Activated T-cell treated with anti-CD3 and anti-CD28 coated beads, Interleukin-2, amount 50 U/mL, for 1 hour (primary cell): ENCODE measurements around the gene HLA-DQB2.

Source experiments
- DNase-seq: peaks from one replicate; pipeline ENCODE4 v3.0.0-alpha.2; 2020

The HLA-DQB2 gene

DNA sequence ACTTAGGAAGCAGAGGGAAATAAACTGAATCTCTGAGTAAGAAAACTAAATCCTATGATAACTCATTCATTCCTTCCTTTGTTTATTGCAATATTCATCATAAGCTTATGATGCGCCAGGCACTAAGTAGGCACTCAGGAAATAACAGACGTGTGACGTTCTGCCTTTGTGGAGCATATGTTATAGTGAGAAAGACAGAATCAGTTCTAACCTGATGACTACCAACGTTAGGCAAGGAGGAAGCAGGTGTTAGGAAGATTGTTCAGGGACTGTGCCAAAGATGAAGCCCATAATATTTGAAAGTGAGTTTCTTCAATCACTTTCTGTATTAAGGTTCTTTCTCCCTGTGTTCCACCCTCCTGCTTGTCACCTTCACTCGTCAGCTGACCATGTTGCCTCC lies 18.6 kb downstream of the HLA-DQB2 start:
- DNase-seq = no peak

DNA sequence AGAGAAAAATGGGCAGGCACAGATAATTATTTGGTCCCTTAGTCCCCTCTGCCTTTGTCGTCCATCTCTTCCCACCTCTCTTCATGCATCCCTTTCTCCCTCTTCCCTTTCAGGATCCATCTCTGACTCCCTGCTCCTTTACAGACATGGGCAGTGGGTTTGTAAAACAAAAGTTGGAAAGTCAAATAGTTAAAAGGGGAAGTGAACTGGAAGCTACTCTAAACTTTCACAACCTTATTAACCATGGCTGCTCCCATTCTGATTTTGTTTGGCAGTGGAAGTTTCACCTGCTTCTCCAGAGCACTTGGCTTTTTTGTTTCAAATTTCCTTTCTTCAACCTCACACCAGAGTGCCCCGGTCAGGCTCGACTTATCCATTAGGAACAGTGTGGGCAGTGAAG lies 21.0 kb downstream of the HLA-DQB2 start:
- DNase-seq = no peak

DNA sequence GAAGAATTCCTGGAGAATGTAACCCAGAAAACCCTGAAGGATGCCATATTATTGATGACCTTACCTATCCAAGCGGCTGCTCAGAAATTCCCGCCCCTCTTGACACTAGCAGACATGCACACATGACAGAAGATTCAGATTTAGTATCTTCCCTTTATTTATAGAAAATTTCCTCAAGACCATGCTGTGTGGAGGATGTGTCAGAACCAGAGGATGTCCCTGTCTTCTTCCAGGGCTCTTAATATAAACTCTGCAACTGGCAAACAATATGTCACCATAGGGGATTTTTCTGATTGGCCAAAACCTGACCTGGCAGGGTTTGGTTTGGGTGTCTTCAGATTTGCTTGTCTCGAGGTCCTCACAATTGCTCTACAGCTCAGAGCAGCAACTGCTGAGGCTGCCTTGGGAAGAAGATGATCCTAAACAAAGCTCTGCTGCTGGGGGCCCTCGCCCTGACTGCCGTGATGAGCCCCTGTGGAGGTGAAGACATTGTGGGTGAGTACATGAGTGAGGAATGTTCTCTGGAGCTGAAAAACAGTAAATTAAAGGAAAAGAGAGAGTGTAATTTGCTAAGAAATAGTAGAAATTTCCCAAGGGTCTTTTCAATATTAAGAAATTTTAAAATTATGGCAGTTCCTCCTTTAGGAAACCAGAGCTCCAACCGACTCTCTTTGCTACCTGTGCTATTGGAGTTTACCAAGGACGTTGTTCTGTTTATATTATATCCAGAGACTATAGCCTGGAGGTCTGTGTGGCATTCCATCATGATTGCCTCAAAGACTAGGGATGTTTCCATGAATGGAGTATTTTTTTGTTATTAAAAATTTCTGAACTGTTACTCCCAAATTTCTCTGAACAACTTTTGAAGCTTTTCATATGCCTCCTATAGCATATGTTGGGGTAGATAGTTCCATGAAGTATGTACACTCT lies 22.0 kb downstream of the HLA-DQB2 start, which contains the start of gene HLA-DQA2:
TSS of gene HLA-DQA2 (plus strand) at position 361 of the 930 bp plus-strand sequence. CDS start at position 414, 53 bp downstream.
- no peak for DNase-seq

DNA sequence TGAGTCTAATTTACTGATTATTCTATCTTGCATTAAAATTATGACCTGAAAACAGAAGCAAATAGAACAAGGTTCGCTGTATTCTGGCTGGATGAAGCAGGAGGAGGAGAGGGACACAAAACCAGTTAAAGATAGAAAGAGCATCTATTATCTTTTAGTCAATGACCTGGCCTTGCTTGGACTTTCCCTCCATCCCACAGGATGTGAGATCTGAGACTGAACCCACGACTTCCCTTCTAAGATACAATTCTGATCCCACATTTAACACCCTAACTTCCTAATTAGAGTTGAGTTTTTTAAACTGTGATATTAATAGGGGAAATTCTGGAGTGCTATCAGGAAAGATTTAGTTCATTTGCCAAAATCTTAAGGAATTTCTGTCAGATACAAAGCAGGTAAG lies 25.2 kb downstream of the HLA-DQB2 start:
- DNase-seq = no peak

DNA sequence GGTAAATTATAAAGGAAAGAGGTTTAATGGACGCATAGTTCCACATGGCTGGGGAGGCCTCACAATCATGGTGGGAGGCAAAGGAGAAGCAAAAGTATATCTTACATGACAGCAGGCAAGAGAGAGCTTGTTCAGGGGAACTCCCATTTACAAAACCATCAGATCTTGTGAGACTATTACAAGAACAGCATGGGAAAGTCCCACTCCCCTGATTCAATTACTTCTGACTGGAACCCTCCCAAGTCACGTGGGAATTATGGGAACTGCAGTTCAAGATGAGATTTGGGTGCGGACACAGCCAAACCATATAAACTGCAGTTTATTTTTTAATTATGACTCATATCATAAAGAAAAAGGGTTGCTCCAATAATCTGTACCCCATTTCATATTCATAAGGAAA lies 44.5 kb downstream of the HLA-DQB2 start:
- no peak for DNase-seq

DNA sequence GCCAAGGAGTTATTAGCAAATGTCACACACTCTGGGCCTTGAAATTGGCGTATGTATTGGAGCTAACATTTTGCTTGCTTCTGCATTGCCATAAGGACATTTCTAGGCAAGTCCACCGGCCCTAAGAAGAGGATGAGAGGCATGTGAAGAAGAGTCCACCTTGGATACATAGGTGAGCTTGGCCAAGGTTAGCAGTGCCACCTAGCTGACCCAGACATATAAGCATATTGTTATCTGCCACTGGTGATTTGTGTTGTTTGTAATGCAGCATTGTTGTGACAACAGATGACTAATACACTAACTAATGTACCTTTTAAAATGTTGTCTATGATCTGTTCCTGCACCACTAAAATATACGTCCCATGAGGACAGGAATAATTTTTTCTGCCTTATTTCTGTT lies 46.9 kb downstream of the HLA-DQB2 start:
- DNase-seq = no peak

DNA sequence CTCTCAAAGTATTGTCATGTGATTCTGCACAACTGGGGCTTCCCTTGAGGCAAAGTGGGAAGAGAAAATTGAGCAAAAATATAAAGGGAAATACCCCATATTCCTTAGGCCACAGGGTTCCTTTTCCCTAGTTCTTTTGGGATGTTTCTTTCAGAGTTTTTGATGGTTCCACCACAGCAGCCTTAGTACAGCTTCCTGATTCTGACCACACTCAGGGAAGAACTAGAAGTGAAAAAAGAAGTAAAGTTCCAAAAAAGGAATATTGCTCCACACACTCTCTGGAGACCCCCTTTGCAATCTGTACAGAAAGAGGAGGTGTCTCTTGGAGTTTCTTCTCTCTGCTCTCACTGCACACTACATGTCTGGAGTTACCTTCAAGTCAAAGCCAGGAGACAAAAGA lies 50.1 kb downstream of the HLA-DQB2 start:
- DNase-seq = no peak

DNA sequence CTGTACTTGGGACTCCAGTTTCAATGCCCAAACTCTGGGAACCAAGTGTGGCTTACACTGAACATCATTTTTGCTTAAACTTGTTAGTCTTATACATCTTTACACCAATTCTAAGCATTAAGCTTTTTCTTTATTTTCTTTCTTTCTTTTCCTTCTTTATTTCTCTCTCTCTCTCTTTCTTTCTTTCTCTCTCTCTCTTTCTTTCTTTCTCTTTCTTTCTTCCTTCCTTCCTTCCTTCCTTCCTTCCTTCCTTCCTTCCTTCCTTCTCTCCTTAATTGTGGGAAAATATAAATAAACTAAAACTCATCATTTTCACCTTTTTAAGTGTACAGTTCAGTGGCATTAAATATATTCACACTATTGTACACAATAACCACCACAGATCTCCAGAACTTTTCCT lies 53.7 kb downstream of the HLA-DQB2 start:
- no peak for DNase-seq
